Mesenteric fat pad (tissue), 1 donor: ENCODE measurements around the gene C8G. TPM values are rescaled to one million over a fixed set of nuclear protein-coding genes. Genes with fewer than 3 reads are reported as not detected.

Source experiments
- DNase-seq: peaks from one replicate; pipeline ENCODE4 v3.0.0-alpha.2; 2020; ENCODE audit warnings: low spot score
- total RNA-seq: library from RNA; stranded (reverse); fragmentation: NEBNext Ultra II Directional; extraction: Animal tissue kit (Norgen Biotek cat#: 25700); gene quantifications from one replicate; pipeline ENCODE4 v1.2.1, GENCODE V29; 2021
- donor health status: DM: yes; HTN: yes; CAD: no.

The C8G gene
- total RNA-seq, 1 donor from 2014 or later: not detected

DNA sequence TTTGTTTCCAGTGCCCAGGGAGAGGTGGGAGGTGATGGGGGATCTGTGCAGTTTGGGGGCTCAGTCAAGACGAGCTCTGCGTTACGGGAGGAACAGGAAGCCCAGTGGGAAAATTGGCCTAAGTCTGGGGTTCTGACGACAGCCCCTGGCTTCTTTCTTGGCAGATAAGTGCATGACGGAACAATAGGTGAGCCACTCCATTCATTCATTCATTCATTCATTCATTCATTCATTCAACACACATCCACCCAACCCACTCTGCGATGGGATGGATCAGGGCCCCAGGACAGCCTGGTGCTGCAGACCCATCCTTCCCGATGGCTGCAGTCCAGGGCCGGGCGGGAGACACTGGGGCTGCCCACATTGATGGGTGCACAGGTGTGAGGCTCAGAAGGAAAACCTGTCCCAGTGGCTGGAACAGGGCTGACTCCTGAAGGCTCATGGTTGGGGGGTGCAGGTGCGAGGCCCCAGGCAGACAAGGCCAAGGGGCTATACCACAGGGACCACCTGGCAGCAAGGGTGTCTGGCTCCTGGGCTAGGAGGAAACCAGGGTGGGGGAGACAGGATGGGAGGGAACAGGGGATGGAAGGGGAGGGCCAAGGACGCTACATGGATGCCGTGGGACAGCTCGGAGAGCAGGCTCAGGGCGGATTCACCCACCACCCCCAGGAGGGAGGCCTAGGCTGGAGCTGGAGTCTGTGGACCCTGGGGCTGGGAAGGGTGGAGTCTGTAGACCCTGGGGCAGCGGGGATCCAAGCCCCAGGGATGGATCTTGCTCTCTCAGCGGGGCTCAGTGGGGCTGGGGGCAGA is 35.8 kb downstream of the C8G start:
- no peak for DNase-seq

- DNase-seq: no peak
These were observed 36.7 kb downstream of the C8G start for GRCh38 chr9:136981588-136982231.

GRCh38 chr9:136982232-136983051 is 37.4 kb downstream of the C8G start, which contains the start of gene LCNL1:
TSS of gene LCNL1 (plus strand) at chr9:136982993. CDS start at chr9:136983587, 594 bp downstream.
- no peak for DNase-seq

- DNase-seq: no peak
These were observed 38.1 kb downstream of the C8G start for GRCh38 chr9:136983167-136983566.

- DNase-seq: no peak
These were observed 38.7 kb downstream of the C8G start for GRCh38 chr9:136983656-136984314.

DNA sequence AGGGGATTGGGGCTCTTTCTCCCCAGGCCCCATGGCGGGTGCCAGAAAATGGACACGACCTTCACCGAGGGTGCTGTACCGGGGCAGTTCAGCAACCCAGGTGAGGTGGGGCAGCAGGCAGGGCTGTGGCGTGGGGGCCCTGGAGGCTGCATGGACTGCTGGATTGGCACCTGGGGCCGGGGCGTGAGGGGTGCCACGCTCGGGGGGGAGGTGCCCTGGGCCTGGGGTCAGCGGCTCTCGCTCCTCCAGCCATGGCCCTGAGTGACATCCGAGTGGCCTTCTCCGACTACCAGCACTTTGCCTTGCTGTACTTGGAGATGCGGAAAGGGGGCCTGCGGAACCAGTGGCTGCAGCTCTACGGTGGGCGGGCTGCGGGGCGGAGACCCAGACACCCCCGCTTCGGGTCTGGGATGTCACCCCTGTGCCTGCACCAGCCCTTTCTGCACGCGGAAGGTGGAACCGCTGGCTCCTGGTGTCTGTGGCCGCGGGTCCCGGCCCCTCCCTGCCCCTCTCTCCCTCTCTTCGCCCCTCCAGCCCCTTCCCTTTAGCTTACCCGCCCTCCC is 39.5 kb downstream of the C8G start:
- DNase-seq: no peak

DNA sequence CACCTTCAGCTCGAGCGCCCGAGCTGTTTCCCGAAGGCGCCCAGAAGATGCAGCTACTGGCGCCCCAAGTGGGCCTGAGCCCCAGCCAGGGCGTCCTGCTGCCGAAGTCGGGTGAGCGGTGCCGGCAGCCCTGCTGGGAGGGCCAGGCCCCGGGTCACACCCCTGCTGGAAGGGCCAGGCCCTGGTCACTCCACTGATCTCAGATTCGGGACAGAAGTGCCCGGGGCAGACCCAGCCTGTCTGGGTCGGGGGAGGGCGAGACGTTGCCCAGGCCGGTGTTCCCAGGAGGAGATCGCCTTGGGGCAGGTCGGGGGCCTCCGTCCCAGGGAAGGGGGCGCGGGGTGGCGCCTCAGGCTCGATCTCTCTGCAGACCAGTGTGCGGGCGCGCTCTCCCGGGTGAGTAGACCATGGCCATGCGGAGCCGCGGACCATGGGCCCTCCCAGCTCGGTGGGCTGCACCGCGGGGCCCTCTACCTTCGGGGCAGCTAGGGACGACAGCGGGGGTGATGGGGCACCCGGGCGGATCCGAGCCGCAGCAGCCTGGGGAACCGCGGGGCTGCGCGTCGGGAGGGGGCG is 40.1 kb downstream of the C8G start:
- no peak for DNase-seq

GRCh38 chr9:136985853-136986252 is 40.8 kb downstream of the C8G start:
- no peak for DNase-seq

- DNase-seq: no peak
These were observed 43.8 kb downstream of the C8G start for GRCh38 chr9:136988872-136989271.

GRCh38 chr9:136990242-136990911 is 45.3 kb downstream of the C8G start:
- DNase-seq: no peak

DNA sequence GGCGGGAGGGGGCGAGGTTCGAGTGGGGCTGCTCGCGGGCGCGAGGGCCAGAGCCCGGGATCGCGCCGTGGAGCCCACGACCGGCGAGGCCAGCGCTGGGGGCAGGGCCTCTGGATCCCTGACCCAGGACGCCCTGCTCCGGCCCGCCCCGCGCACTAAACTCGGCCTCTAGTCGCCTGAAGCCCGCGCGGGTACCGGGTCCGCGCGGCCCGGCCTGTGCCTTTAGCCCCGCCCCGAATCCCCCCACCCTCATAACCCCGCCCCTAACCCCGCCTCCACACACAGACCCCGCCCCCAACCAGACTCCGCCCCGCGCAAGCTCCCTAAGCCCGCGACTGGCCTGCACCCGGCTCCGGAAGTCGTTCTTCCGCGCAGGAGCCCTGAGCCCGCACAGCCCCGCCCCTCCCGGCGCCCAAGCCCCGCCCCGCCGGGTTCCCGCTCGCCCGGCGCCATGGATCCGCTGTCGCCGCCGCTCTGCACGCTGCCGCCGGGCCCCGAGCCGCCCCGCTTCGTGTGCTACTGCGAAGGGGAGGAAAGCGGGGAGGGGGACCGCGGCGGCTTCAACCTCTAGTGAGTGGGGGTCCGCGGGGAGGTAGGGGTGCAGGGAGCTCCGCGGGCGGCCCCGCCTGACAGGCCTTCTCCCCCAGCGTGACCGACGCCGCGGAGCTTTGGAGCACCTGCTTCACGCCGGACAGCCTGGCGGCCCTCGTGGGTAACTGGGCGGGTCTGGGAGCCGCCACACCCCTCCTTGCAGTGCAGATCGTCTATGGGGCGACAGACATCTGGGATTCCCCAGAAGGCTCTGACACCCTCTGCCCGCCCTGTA is 47.2 kb downstream of the C8G start, which contains the start of gene PAXX:
Gene PAXX, plus strand, starts transcription at position 430 of the 826 bp plus-strand sequence. Its CDS starts 22 bp downstream, at position 452.
- peak; percentile 98 for DNase-seq

DNA sequence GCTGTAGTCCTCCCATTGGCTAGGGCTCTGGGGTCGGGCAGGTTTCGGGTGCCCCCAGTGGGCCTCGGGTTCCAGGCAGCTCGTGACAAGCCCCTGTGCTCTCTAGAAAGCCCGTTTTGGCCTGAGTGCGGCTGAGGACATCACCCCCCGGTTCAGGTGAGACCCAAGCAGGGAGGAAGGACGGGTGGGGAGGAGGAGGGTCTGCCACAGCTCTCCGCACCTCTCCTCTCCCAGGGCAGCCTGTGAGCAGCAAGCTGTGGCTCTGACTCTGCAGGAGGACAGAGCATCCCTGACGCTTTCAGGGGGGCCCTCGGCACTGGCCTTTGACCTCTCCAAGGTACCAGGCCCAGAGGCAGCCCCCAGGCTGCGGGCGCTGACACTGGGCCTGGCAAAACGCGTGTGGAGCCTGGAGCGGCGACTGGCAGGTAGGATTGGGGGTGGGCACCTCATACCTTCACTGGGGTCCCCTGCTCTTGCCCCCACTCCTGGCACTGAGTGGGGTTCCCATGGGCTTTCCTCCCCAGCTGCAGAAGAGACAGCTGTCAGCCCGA is 47.9 kb downstream of the C8G start:
- DNase-seq: no peak

- DNase-seq: no peak
These were observed 49.3 kb downstream of the C8G start for GRCh38 chr9:136994180-136994887.

DNA sequence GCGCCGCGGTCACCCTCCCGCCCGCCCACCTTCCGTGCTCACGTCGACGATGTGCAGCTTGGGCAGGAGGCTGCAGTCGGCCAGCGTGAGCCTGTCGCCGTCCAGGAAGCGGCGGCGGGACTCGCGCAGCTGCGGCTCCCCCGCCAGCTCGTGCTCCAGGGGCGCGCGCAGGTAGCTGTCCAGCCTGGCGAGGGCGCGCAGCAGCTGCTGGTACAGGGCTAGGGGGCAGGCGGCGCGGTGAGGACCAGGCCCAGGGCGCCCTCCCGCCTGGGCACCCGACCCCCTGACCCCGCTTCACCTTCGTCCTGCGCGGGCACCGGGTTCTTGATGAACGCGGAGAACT is 49.8 kb downstream of the C8G start:
- DNase-seq: no peak

GRCh38 chr9:136995362-136995761 is 50.3 kb downstream of the C8G start:
- DNase-seq: no peak

GRCh38 chr9:136995772-136996311 is 50.8 kb downstream of the C8G start:
- DNase-seq: no peak
